ENCODE measurements around the gene YPEL1. TPM values are rescaled to one million over a fixed set of nuclear protein-coding genes. Genes with fewer than 3 reads are reported as not detected.
"Not testable (repeated sequence)": the region's sequence is repeated elsewhere in the genome, so short reads cannot be mapped to it uniquely, and the experiment has no call there.

The YPEL1 gene
- total RNA-seq, 3 donors from 2014 or later = 0.13 to 0.19 (median 0.18) TPM

DNA sequence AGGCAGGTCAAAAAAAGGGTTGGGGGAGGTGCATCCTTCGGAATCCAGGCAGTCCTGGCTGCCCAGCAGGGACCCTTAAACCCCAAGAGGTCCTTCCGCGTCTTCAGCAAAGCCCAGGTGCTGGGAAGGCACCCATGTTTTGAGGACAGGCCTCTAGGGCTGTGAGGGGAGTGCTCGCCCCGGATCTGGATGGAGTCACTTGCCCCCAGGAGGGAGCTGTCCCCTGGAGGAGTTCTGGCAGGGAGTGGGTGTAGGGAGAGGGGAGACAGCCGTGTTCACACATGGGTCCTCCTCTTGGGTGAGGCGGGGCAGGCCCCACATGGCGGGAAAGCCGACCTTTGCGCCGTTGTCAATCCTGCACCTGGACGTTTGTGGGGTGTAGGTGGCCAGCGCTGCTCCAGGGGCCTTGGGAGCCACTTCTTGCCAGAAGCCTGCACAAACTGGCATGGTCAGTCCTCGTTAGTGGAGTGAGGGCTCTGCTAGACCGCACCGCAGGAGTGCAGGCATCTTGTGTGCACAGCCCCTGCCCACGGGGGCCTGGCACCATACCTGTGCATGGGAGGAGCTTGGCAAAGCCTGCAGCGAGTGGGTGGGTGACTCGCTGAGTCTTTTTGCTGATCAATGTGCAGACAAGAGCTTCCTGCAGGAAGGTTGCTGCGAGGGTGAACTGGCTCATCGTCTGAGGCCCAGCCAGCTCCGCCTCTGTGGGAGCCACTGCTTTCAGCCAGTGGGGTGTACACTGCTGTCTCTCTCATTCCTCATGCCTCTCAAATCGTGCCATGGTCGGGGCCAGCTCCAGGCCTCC lies 53.8 kb downstream of the YPEL1 start:
- H3K4me3 Mint-ChIP-seq = no peak overlapping the region
- DNase-seq (no peak), ATAC-seq (peak; percentile 18 to 30)
- H3K27me3 Mint-ChIP-seq (ENCODE audit: low read depth) = no peaks in the 10 kb centered on the region
- no peaks in the 10 kb centered on the region for H3K9me3 Mint-ChIP-seq
- peaks cover 17% of the 10 kb centered on the region for H3K36me3 Mint-ChIP-seq (ENCODE audit: insufficient read depth)
- no peaks in the 10 kb centered on the region for H3K4me1 Mint-ChIP-seq (ENCODE audit: low read depth)

DNA sequence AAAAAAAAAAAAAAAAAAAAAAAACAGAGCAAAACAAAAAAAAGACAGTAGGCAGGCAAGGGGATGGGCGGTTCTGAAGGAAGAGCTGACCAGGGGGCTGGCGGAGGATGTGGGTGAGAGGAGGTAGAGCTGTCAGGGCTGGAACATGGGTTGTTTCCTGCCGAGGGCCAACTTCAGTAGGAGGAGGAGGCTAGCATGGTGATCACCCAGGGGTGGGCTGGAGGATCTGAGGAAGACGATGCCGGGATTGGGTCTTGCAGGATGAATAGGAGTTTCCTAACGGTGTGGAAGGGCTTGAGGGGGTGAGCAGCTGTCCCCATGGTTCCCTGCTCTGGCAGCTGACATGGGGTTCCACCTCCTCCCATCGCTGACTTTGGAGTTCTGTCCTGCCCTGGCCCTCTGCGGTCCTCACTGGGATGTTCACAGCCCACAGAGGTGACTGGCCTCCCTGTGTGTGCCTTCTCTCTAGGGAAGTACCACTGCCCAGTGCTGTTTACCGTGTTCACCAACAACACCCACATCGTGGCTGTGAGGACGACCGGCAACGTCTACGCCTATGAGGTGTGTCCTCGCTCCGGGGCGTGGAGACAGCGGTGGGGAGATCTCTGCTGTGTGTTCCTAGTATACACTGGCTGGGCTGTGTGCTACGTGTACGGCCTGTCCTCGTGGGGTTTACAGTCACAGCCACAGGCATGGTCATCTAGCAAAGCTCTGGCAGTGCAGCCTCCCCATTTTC lies 54.6 kb downstream of the YPEL1 start:
- no peaks in the 10 kb centered on the region for H3K27me3 Mint-ChIP-seq (ENCODE audit: low read depth)

DNA sequence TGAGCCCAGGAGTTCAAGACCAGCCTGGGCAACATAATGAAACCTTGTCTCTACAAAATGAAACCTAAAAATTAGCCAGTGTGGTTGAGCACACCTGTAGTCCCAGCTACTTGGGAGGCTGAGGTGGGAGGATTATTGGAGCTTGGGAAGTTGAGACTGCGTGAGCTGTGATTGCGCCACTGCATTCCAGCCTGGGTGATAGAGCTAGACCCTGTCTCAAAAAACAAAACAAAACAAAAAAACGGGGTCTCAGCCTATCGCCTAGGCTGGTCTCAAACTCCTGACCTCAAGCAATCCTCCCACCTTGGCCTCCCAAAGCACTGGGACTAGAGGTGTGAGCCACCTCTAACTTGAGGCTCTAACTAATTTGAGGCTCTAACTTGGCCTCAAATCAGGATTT lies 56.2 kb downstream of the YPEL1 start:
- Mint-ChIP-seq H3K4me1 (ENCODE audit: low read depth) (no peaks in the 10 kb centered on the region), H3K9me3 (no peaks in the 10 kb centered on the region), H3K4me3 (no peak overlapping the region), H3K27me3 (ENCODE audit: low read depth) (no peaks in the 10 kb centered on the region), H3K36me3 (ENCODE audit: insufficient read depth) (peaks cover 23% of the 10 kb centered on the region)
- DNase-seq = no peak
- no peak for ATAC-seq

More for the DNA sequence above, 54.6 kb downstream of the YPEL1 start:
- no peaks in the 10 kb centered on the region for H3K9me3 Mint-ChIP-seq
- ATAC-seq (no peak), DNase-seq (no peak)
- H3K4me3 Mint-ChIP-seq = no peak overlapping the region
- no peaks in the 10 kb centered on the region for H3K4me1 Mint-ChIP-seq (ENCODE audit: low read depth)
- H3K36me3 Mint-ChIP-seq (ENCODE audit: insufficient read depth) = peaks cover 24% of the 10 kb centered on the region

DNA sequence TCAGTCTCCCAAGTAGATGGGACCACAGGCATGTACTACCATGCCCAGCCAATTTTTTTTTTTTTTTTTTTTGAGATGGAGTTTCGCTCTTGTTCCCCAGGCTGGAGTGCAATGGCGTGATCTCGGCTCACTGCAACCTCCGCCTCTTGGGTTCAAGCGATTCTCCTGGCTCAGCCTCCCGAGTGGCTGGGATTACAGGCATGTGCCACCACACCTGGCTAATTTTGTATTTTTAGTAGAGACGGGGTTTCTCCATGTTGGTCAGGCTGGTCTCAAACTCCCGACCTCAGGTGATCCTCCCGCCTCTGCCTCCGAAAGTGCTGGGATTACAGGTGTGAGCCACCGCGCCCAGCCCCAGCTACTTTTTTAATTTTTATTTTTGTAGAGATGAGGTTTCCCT lies 56.8 kb downstream of the YPEL1 start:
- H3K4me3 Mint-ChIP-seq; H3K27me3 Mint-ChIP-seq (ENCODE audit: low read depth); H3K4me1 Mint-ChIP-seq (ENCODE audit: low read depth); ATAC-seq; DNase-seq; H3K9me3 Mint-ChIP-seq: not testable (repeated sequence)
- peaks cover 26% of the 10 kb centered on the region for H3K36me3 Mint-ChIP-seq (ENCODE audit: insufficient read depth)

DNA sequence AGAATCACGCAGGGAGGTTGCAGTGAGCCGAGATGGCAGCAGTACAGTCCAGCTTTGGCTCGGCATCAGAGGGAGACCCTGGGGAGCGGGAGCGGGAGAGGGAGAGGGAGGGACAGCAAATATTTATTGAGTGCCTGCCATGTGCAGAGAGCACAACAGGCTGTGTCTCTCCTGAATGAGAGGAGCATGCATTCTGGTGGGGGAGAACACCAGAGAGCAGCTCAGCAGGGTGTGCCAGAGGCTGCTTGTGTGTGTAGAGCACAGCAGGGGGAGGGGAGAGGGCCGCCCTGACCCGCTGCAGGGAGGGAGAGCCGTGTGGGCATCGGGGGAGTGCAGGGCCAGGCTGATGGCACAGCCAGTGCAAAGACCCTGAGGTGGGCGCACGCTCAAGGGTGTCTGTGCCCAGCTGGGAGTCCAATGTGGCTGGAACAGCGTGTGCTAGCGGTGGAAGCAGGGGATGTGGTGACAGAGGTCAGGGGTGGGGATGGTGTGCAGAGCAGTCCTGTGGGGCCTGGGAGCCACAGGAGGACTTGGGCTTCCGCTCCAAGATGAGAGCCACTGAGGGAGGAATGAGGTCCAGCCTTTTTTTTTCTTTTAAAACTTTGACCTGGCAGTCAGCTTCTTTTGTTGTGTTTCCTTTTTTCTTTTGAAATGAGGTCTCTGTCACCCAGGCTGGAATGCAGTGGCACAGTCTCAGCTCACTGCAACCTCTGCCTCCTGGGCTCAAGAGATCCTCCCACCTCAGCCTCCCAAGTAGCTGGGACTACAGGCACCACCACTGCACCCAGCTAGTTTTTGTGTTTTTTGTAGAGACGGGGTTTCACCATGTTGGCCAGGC lies 57.8 kb downstream of the YPEL1 start:
- Mint-ChIP-seq H3K4me1 (ENCODE audit: low read depth) (no peaks in the 10 kb centered on the region), H3K36me3 (ENCODE audit: insufficient read depth) (peaks cover 30% of the 10 kb centered on the region), H3K9me3 (no peaks in the 10 kb centered on the region), H3K4me3 (no peak overlapping the region), H3K27me3 (ENCODE audit: low read depth) (no peaks in the 10 kb centered on the region)
- ATAC-seq = no peak
- DNase-seq = no peak

DNA sequence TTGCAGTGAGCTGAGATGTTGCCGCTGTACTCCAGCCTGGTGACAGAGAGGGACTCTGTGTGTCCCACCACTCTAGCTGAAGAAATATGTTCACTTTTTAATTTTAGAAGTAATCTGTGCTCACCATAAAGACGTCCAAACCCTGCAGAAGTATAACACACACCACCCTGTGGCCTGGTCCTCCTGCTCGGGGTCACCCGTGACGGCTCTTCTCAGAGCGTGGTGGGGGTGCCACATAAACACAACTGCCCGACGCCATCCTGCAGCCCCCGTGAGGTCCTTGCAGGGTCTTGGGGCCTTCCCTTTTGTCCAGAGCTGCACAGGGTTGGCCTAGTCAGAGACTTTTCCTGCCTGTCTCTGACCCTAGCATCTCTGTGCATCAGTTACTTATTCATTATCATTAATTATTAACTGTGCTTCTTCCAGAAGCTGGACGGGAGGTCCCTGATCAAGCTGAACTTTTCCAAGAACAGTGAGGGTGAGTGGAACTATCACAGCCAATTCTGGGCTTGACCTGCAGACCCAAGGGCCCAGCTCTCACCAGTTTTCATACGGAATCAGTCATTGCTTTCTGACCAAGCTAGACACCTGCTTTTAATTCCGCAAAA lies 60.9 kb downstream of the YPEL1 start:
- peaks cover 41% of the 10 kb centered on the region for H3K36me3 Mint-ChIP-seq (ENCODE audit: insufficient read depth)
- ATAC-seq (no peak), DNase-seq (no peak)
- H3K4me1 Mint-ChIP-seq (ENCODE audit: low read depth) = peaks cover 4% of the 10 kb centered on the region
- no peaks in the 10 kb centered on the region for H3K27me3 Mint-ChIP-seq (ENCODE audit: low read depth)
- no peaks in the 10 kb centered on the region for H3K9me3 Mint-ChIP-seq
- H3K4me3 Mint-ChIP-seq = no peak overlapping the region

DNA sequence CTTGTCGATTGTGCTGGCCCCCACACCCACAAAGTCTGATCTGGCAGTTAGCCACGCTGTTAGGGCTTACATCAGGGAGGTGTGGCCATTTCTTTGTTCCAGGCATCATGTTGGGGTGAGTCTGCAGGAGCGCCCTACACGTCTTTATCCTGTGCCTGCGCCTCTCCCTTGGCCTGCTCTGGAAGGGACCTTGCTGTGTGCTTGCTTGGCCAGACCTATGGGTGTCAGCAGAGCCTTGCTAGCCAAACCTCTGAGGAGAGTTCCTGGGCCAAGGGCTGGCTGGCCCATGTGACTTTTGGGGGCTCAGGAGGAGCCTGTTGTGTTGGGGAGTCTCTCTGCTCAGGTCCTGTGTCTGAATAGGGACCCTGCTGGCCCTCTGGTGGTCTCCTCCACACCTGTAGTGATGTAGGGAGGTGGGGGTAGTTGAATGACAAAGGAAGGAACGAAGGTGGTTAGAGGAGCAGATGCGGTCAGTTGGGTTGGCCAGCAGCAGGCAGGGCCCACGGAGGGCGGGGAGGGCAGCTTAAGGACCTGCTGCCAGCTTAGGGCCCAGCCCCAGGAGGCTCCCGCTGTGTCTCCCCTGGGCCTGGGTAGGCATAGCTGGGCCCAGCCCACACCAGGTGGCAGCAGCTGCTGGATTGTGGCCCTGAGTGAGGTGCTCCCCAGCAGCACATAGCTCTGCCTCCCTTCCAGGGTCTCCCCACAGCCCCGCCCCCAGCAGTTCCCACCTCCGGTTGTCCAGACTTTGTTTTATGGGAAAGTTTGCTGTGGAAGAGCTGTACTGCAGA lies 61.9 kb downstream of the YPEL1 start:
- Mint-ChIP-seq H3K4me1 (ENCODE audit: low read depth) (peaks cover 9% of the 10 kb centered on the region), H3K36me3 (ENCODE audit: insufficient read depth) (peaks cover 44% of the 10 kb centered on the region), H3K4me3 (no peak overlapping the region), H3K9me3 (no peaks in the 10 kb centered on the region), H3K27me3 (ENCODE audit: low read depth) (no peaks in the 10 kb centered on the region)
- DNase-seq (no peak), ATAC-seq (no peak)

DNA sequence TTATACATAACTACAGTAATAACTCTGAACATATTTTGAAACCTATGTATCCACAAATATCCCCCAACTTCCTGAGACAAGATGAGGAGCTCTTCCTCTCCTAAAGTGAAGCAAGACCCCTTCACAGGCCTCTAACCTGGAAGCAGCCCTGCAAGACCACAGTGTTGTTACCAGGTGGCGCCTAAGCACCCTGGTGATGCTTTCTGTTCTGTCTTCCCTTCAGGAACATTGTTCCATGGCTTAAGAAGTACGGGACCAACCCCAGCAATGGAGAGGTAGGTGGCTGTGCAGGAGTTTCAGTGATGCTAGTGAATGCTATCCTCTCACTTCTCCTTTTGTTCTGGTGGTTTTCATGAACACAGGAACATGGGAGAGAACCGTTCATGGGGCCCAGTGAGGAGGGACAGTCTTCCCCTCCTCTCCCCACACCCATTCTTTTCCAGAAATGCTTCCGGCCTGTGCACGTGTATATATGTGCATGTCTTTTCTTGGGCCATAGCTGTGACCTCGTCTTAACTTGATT lies 63.4 kb downstream of the YPEL1 start:
- Mint-ChIP-seq H3K27me3 (ENCODE audit: low read depth) (no peaks in the 10 kb centered on the region), H3K9me3 (no peaks in the 10 kb centered on the region), H3K4me1 (ENCODE audit: low read depth) (peaks cover 16% of the 10 kb centered on the region), H3K4me3 (no peak overlapping the region), H3K36me3 (ENCODE audit: insufficient read depth) (peaks cover 41% of the 10 kb centered on the region)
- DNase-seq = no peak
- no peak for ATAC-seq

DNA sequence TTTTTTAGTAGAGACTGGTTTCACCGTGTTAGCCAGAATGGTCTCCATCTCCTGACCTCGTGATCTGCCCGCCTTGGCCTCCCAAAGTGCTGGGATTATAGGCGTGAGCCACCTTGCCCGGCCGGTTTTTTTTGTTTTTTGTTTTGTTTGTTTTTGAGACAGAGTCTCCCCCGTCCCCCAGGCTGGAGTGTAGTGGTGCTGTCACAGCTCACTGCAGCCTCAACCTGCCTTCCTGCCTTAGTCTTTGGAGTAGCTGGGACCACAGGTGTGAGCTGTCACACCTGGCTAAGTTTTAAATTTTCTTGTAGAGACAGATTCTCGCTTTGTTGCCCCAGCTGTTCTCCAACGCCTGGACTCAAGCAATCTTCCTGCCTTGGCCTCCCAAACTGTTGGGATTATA lies 66.6 kb downstream of the YPEL1 start:
- peaks cover 30% of the 10 kb centered on the region for H3K4me1 Mint-ChIP-seq (ENCODE audit: low read depth)
- peaks cover 24% of the 10 kb centered on the region for H3K36me3 Mint-ChIP-seq (ENCODE audit: insufficient read depth)
- H3K27me3 Mint-ChIP-seq (ENCODE audit: low read depth) = no peaks in the 10 kb centered on the region
- ATAC-seq (no peak), DNase-seq (no peak)
- no peaks in the 10 kb centered on the region for H3K9me3 Mint-ChIP-seq
- H3K4me3 Mint-ChIP-seq = peak overlapping the region; percentile 40

DNA sequence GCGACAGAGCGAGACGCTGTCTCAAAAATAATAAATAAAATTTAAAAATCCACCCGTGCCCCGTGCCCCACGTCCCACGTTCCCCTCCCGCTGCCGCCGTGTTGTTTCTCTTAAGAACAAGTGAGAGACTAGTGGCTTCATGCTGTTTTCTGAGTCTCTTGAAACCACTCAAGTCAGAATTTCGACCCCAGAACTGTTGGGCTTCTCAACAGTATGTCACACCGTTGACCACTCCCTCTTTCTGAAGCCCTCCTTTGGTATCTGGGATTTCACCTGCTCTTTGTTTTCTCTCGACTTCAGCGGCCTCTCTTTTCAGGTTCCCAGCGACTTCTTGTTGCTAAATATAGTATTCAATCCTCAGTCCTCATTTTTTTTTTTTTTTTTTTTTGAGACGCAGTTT lies 68.8 kb downstream of the YPEL1 start:
- Mint-ChIP-seq H3K4me1 (ENCODE audit: low read depth) (peaks cover 30% of the 10 kb centered on the region), H3K36me3 (ENCODE audit: insufficient read depth) (peaks cover 10% of the 10 kb centered on the region), H3K9me3 (no peaks in the 10 kb centered on the region), H3K4me3 (peak overlapping the region; percentile 100), H3K27me3 (ENCODE audit: low read depth) (no peaks in the 10 kb centered on the region)
- no peak for DNase-seq
- no peak for ATAC-seq

DNA sequence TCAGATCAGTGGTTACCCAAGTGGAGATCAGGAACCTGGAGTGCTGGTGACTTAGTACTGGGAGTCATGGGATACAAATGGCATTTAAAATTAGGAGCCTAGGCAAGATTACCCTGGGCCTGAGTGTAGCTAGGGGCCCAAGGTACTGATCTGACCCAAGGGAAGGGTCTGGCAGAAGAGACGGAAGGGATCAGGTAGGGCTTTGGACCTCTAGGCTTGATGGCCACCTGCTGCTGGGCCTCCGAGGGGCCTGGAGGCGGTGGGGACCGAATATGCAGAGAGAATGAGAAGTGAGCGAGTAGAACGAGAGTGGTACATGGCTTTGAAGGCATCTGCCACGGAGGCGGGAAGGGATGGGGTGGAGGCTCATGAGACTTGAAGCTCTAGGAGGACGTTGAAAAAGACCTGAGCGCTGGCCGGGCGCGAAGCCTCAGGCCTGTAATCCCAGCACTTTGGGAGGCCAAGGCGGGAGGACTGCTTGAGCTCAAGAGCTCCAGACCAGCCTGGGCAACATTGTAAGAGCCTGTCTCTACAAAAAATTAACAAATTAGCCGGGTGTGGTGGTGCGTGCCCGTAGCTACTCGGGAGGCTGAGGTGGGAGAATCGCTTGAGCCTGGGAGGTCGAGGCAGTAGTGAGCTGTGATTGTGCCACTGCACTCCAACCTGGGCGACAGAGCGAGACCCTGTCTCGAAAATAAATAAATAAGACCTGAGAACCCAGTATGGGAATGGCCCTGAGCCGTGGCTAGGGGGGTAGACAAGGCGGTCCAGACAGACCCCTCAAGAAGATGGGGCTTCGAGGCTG lies 70.3 kb downstream of the YPEL1 start:
- no peaks in the 10 kb centered on the region for H3K9me3 Mint-ChIP-seq
- peaks cover 28% of the 10 kb centered on the region for H3K4me1 Mint-ChIP-seq (ENCODE audit: low read depth)
- H3K36me3 Mint-ChIP-seq (ENCODE audit: insufficient read depth) = peaks cover 5% of the 10 kb centered on the region
- H3K27me3 Mint-ChIP-seq (ENCODE audit: low read depth) = no peaks in the 10 kb centered on the region
- DNase-seq = no peak
- H3K4me3 Mint-ChIP-seq = peak overlapping the region; percentile 100
- no peak for ATAC-seq

DNA sequence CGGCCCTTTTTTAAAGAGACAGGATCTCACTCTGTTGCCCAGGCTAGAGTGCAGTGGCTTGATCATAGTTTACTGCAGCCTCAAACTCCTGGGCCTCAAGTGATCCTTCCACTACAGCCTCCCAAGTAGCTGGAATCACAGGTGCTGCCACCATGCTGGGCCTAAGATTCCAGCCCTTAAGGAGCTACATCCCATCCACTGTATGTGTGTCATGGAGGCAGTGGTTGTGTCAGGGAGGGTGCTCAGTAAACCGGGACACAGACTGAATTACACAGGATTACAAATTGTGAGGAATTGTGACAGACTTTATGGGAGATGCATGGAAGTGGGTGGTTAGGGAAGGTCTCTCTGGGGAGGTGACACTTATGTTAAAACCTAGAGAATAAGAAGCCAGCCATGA lies 71.9 kb downstream of the YPEL1 start:
- ATAC-seq (no peak), DNase-seq (no peak)
- H3K27me3 Mint-ChIP-seq (ENCODE audit: low read depth) = no peaks in the 10 kb centered on the region
- H3K4me1 Mint-ChIP-seq (ENCODE audit: low read depth) = peaks cover 21% of the 10 kb centered on the region
- peak overlapping the region; percentile 52 for H3K4me3 Mint-ChIP-seq
- H3K36me3 Mint-ChIP-seq (ENCODE audit: insufficient read depth) = no peaks in the 10 kb centered on the region
- H3K9me3 Mint-ChIP-seq = no peaks in the 10 kb centered on the region

DNA sequence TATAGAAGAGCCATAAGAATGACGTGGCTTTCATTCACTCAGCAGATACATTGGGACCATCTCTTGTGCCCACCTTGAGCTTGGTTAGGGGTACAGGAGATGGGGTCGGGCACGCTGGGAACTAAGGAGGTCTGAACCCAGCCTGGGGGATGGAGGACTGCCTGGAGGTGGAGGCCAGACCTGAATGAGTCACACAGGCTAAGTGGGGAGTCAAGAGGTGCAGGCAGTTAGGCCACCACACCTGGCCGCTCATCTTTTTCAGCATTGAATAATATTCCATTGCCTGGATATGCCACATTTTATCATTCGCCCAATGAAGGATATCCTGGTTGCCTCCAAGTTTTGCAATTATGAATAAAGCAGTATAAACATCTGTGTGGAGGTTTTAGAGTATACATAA lies 73.6 kb downstream of the YPEL1 start:
- no peaks in the 10 kb centered on the region for H3K9me3 Mint-ChIP-seq
- no peak for DNase-seq
- no peaks in the 10 kb centered on the region for H3K27me3 Mint-ChIP-seq (ENCODE audit: low read depth)
- H3K4me3 Mint-ChIP-seq = no peak overlapping the region
- ATAC-seq = no peak
- peaks cover 19% of the 10 kb centered on the region for H3K4me1 Mint-ChIP-seq (ENCODE audit: low read depth)
- H3K36me3 Mint-ChIP-seq (ENCODE audit: insufficient read depth) = no peaks in the 10 kb centered on the region

Measured in activated T-cell treated with anti-CD3 and anti-CD28 coated beads, Interleukin-2, amount 50 U/mL, for 4 hours (primary cell).